Upper lobe of left lung (tissue), 4 donors: ENCODE results near the gene GPR87.

Experiments
- POLR2A ChIP-seq, 4 donors: fragments of 450-650 bp; IDR thresholded peaks; one replicate each; pipeline ENCODE4 v1.5.1; 2016 to 2017; ENCODE audit warnings: antibody characterized with exemption in 4 of 4, mild to moderate bottlenecking in 2 of 4
- POLR2AphosphoS5 ChIP-seq, 2 donors: sonication (generic); formaldehyde crosslinking; IDR thresholded peaks; one replicate each; pipeline ENCODE4 v1.5.1; 2017; ENCODE audit warnings: antibody characterized with exemption in 2 of 2
- TF ChIP-seq, protein P1 (sequence below), 6 experiments: fragments of 450-650 bp in 4 of 6; fragments of 200-600 bp in 2 of 6; sonication (generic) in 2 of 6; IDR thresholded peaks; one replicate each; pipeline ENCODE4 v1.5.1; 2016 to 2019; ENCODE audit warnings: antibody characterized with exemption in 6 of 6

DNA sequence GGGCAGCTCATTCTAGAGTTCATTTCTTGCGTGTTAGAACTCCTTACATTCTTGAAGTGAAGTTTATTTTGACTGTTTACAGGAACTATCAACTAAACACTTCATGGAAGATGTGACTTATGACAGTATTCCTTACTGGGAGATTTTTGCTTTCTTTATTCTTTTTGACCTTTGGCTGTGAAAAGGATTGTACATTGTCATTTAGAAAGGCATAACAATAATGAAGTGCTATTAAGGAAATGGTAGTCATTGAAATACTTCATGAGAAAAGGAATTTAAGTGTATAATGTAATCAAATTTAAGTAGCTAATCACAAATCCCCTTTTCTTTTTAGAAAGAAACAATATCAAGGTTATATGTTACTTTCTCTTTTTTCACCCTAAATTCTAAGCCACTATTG is 49.6 kb downstream of the GPR87 start:
- TF ChIP-seq, protein P1, sequence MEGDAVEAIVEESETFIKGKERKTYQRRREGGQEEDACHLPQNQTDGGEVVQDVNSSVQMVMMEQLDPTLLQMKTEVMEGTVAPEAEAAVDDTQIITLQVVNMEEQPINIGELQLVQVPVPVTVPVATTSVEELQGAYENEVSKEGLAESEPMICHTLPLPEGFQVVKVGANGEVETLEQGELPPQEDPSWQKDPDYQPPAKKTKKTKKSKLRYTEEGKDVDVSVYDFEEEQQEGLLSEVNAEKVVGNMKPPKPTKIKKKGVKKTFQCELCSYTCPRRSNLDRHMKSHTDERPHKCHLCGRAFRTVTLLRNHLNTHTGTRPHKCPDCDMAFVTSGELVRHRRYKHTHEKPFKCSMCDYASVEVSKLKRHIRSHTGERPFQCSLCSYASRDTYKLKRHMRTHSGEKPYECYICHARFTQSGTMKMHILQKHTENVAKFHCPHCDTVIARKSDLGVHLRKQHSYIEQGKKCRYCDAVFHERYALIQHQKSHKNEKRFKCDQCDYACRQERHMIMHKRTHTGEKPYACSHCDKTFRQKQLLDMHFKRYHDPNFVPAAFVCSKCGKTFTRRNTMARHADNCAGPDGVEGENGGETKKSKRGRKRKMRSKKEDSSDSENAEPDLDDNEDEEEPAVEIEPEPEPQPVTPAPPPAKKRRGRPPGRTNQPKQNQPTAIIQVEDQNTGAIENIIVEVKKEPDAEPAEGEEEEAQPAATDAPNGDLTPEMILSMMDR (IDR thresholded peaks at IDR 0.05): no peak
- no peak for TF ChIP-seq POLR2A (IDR thresholded peaks at IDR 0.05)
- no peak for TF ChIP-seq POLR2AphosphoS5 (IDR thresholded peaks at IDR 0.05)
